Choroid plexus epithelial cell (primary cell): Measurements from ENCODE around the gene ATP6V1A.

Source experiments
- DNase-seq: peaks from one replicate; pipeline ENCODE4 v3.0.0-alpha.2; 2010; ENCODE audit warnings: low read depth
- H3K4me3 ChIP-seq: 2 replicates; pipeline ENCODE4 v1.5.1; 2011; ENCODE audit warnings: low read depth, mild to moderate bottlenecking, control low read depth, low read length, moderate library complexity
- CTCF ChIP-seq: conservative IDR thresholded peaks from 2 replicates; pipeline ENCODE4 v1.5.1; 2011; ENCODE audit warnings: low read depth, mild to moderate bottlenecking, control low read depth, inconsistent platforms, low read length, moderate library complexity

The ATP6V1A gene

GRCh38 chr3:113717308-113717707 lies 29.5 kb upstream of the ATP6V1A start:
- H3K4me3 ChIP-seq, result no peak overlapping the region
- no peak for TF ChIP-seq CTCF
- no peak for DNase-seq

GRCh38 chr3:113717818-113718217 lies 29.0 kb upstream of the ATP6V1A start:
- H3K4me3 ChIP-seq, result no peak overlapping the region
- TF ChIP-seq CTCF, result no peak
- no peak for DNase-seq

- no peak overlapping the region for H3K4me3 ChIP-seq
- no peak for DNase-seq
- no peak for TF ChIP-seq CTCF
Measured at GRCh38 chr3:113719294-113719693, 27.5 kb upstream of the ATP6V1A start.

- no peak overlapping the region for H3K4me3 ChIP-seq
- TF ChIP-seq CTCF, result no peak
Measured at GRCh38 chr3:113719758-113720157, 27.1 kb upstream of the ATP6V1A start.

GRCh38 chr3:113721636-113722035 lies 25.2 kb upstream of the ATP6V1A start:
- no peak for TF ChIP-seq CTCF
- no peak for DNase-seq
- H3K4me3 ChIP-seq, result no peak overlapping the region

More at GRCh38 chr3:113719758-113720157, 27.1 kb upstream of the ATP6V1A start:
- no peak for DNase-seq

- DNase-seq, result no peak
- H3K4me3 ChIP-seq, result no peak overlapping the region
- TF ChIP-seq CTCF, result no peak
Measured at GRCh38 chr3:113728661-113729060, 18.2 kb upstream of the ATP6V1A start.

- H3K4me3 ChIP-seq, result no peak overlapping the region
- TF ChIP-seq CTCF, result no peak
- DNase-seq, result no peak
Measured at GRCh38 chr3:113730550-113730949, 16.3 kb upstream of the ATP6V1A start.
